ENCODE measurements around the gene GLRX. TPM values are rescaled to one million over a fixed set of nuclear protein-coding genes. Genes with fewer than 3 reads are reported as not detected.

GLRX gene
- total RNA-seq, 1 donor from 2014 or later: 38.7 TPM

GRCh38 chr5:95808686-95809413, 13.7 kb downstream of the GLRX start:
- no peak for DNase-seq (ENCODE audit: low read depth in 2 of 2)

GRCh38 chr5:95808013-95808685, 14.4 kb downstream of the GLRX start:
- DNase-seq (ENCODE audit: low read depth in 2 of 2): no peak

GRCh38 chr5:95806687-95807086, 15.8 kb downstream of the GLRX start:
- DNase-seq (ENCODE audit: low read depth in 2 of 2): no peak

GRCh38 chr5:95804736-95805539, 17.6 kb downstream of the GLRX start:
- DNase-seq (ENCODE audit: low read depth in 2 of 2): no peak

- no peak for DNase-seq (ENCODE audit: low read depth in 2 of 2)
Observed at GRCh38 chr5:95803271-95804148, 19.0 kb downstream of the GLRX start.

GRCh38 chr5:95801961-95802360, 20.6 kb downstream of the GLRX start:
- DNase-seq (ENCODE audit: low read depth in 2 of 2): no peak

GRCh38 chr5:95801532-95801931, 21.0 kb downstream of the GLRX start:
- no peak for DNase-seq (ENCODE audit: low read depth in 2 of 2)

GRCh38 chr5:95800553-95800952, 22.0 kb downstream of the GLRX start:
- DNase-seq (ENCODE audit: low read depth in 2 of 2): no peak

- DNase-seq (ENCODE audit: low read depth in 2 of 2): no peak
Observed at GRCh38 chr5:95799191-95799835, 23.2 kb downstream of the GLRX start.

- DNase-seq (ENCODE audit: low read depth in 2 of 2): no peak
Observed at GRCh38 chr5:95798545-95798944, 24.0 kb downstream of the GLRX start.

GRCh38 chr5:95798048-95798447, 24.5 kb downstream of the GLRX start:
- DNase-seq (ENCODE audit: low read depth in 2 of 2): no peak

GRCh38 chr5:95797301-95797700, 25.2 kb downstream of the GLRX start:
- DNase-seq (ENCODE audit: low read depth in 2 of 2): no peak

GRCh38 chr5:95794070-95794516, 28.4 kb downstream of the GLRX start:
- DNase-seq (ENCODE audit: low read depth in 2 of 2): no peak

GRCh38 chr5:95791751-95792150, 30.8 kb downstream of the GLRX start:
- no peak for DNase-seq (ENCODE audit: low read depth in 2 of 2)

- DNase-seq (ENCODE audit: low read depth in 2 of 2): no peak
Observed at GRCh38 chr5:95788493-95788892, 34.0 kb downstream of the GLRX start.

- no peak for DNase-seq (ENCODE audit: low read depth in 2 of 2)
Observed at GRCh38 chr5:95786821-95787418, 35.6 kb downstream of the GLRX start.

GRCh38 chr5:95784514-95785302, 37.8 kb downstream of the GLRX start:
- no peak for DNase-seq (ENCODE audit: low read depth in 2 of 2)

GRCh38 chr5:95783661-95784060, 38.9 kb downstream of the GLRX start:
- DNase-seq (ENCODE audit: low read depth in 2 of 2): no peak

GRCh38 chr5:95782181-95782580, 40.3 kb downstream of the GLRX start:
- no peak for DNase-seq (ENCODE audit: low read depth in 2 of 2)
